ENCODE data around the gene SRSF1.
A peak's percentile ranks its signal among the peaks of the same experiment; 100 is the strongest.

SRSF1 gene

GRCh38 chr17:58010067-58010799, 3.2 kb upstream of the SRSF1 start:
- DNase-seq: no peak

- no peak for DNase-seq
These were observed 998 bp upstream of the SRSF1 start for GRCh38 chr17:58007781-58008706.

- peak; percentile 78 for DNase-seq
These were observed 504 bp downstream of the SRSF1 start for GRCh38 chr17:58006560-58006923.

GRCh38 chr17:58005728-58006559, 1.1 kb downstream of the SRSF1 start:
- DNase-seq: no peak

- DNase-seq: no peak
These were observed 1.9 kb downstream of the SRSF1 start for GRCh38 chr17:58005031-58005727.

- DNase-seq: no peak
These were observed 3.0 kb downstream of the SRSF1 start for GRCh38 chr17:58004060-58004459.

- DNase-seq: no peak
These were observed 4.1 kb downstream of the SRSF1 start for GRCh38 chr17:58002973-58003372.

GRCh38 chr17:58002154-58002948, 4.7 kb downstream of the SRSF1 start:
- DNase-seq: no peak

GRCh38 chr17:58001461-58002124, 5.5 kb downstream of the SRSF1 start:
- no peak for DNase-seq

GRCh38 chr17:57999496-58000017, 7.5 kb downstream of the SRSF1 start:
- DNase-seq: peak; percentile 72

GRCh38 chr17:57999010-57999495, 8.0 kb downstream of the SRSF1 start:
- no peak for DNase-seq

GRCh38 chr17:57997085-57997809, 9.8 kb downstream of the SRSF1 start:
- DNase-seq: no peak

- DNase-seq: peak; percentile 81
These were observed 11.7 kb downstream of the SRSF1 start for GRCh38 chr17:57995076-57995956.

- no peak for DNase-seq
These were observed 12.6 kb downstream of the SRSF1 start for GRCh38 chr17:57994436-57994835.

- DNase-seq: no peak
These were observed 13.3 kb downstream of the SRSF1 start for GRCh38 chr17:57993471-57994365.

- DNase-seq: no peak
These were observed 15.5 kb downstream of the SRSF1 start for GRCh38 chr17:57991537-57991936.

- no peak for DNase-seq
These were observed 17.0 kb downstream of the SRSF1 start for GRCh38 chr17:57990037-57990436.
